Measurements from ENCODE around the gene PID1.

DNA sequence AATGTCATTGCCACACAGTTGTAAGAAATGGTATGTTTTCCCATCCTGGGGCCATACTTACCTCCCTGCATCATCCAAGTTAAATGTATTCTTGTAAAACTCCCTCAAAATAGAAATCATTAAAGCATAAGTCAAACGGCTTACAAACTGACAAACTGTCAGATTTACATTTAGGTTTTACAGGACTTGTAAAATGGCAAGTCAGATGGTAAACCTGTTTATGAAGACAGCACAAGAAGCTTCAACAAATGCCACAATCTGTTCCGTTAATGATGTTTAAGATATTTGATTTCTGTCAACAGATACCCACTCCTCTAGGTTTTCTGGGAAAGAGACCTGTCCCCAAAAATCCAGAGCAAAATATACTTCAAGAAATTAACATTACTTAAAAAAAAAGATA, 197.2 kb downstream of the PID1 start:
- TF ChIP-seq, protein P1, sequence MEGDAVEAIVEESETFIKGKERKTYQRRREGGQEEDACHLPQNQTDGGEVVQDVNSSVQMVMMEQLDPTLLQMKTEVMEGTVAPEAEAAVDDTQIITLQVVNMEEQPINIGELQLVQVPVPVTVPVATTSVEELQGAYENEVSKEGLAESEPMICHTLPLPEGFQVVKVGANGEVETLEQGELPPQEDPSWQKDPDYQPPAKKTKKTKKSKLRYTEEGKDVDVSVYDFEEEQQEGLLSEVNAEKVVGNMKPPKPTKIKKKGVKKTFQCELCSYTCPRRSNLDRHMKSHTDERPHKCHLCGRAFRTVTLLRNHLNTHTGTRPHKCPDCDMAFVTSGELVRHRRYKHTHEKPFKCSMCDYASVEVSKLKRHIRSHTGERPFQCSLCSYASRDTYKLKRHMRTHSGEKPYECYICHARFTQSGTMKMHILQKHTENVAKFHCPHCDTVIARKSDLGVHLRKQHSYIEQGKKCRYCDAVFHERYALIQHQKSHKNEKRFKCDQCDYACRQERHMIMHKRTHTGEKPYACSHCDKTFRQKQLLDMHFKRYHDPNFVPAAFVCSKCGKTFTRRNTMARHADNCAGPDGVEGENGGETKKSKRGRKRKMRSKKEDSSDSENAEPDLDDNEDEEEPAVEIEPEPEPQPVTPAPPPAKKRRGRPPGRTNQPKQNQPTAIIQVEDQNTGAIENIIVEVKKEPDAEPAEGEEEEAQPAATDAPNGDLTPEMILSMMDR (IDR thresholded peaks at IDR 0.05): no peak
- no peak for TF ChIP-seq EZH2 (IDR thresholded peaks at IDR 0.05; ENCODE audit: borderline replicate concordance, insufficient read depth, low read depth, low read length, poor library complexity, severe bottlenecking)
